Psoas muscle (tissue), 8 donors: ENCODE results near the gene P4HB. TPM values are rescaled to one million over a fixed set of nuclear protein-coding genes. Genes with fewer than 3 reads are reported as not detected.

ENCODE experiments used
- ATAC-seq, 4 donors: fragments of 200-7000 bp; cut with Tn5 transposase; one replicate each; pipeline ENCODE4 v1.9.1; 2020; ENCODE audit warnings: moderate library complexity in 3 of 4, mild to moderate bottlenecking in 2 of 4
- DNase-seq, 2 donors: peaks; one replicate each; pipeline ENCODE4 v3.0.0-alpha.2; 2020
- H3K27ac ChIP-seq: fragments of 200-600 bp; one replicate; pipeline ENCODE4 v1.8.0; 2022
- H3K27me3 ChIP-seq, 3 donors: fragments of 200-600 bp in 1 of 3; one replicate each; pipeline versions ENCODE4 v1.6.1 to v1.8.0; 2013 to 2022; ENCODE audit warnings: low read length in 2 of 3, mild to moderate bottlenecking in 2 of 3, moderate library complexity in 1 of 3; ENCODE audit not compliant: insufficient read depth in 3 of 3
- H3K36me3 ChIP-seq, 2 donors: fragments of 200-600 bp in 1 of 2; one replicate each; pipeline versions ENCODE4 v1.6.1 to v1.8.0; 2013 to 2022; ENCODE audit warnings: low read depth in 1 of 2, mild to moderate bottlenecking in 1 of 2, moderate library complexity in 1 of 2; ENCODE audit not compliant: insufficient read depth in 1 of 2
- H3K4me1 ChIP-seq: fragments of 200-600 bp; one replicate; pipeline ENCODE4 v1.8.0; 2022
- H3K4me3 ChIP-seq: fragments of 200-600 bp; one replicate; pipeline ENCODE4 v1.8.0; 2022; ENCODE audit warnings: mild to moderate bottlenecking
- H3K9me3 ChIP-seq: fragments of 200-600 bp; one replicate; pipeline ENCODE4 v1.8.0; 2022
- CTCF ChIP-seq: fragments of 200-600 bp; IDR thresholded peaks from one replicate; pipeline ENCODE4 v1.8.0; 2022; ENCODE audit warnings: antibody characterized with exemption
- WGBS, 3 donors: extraction: QIAGEN DNeasy Blood & Tissue Kit; methylation state at CpG; one replicate each; pipeline versions ENCODE4 v1.1.6 to v1.1.7; 2013; 5-methylcytosine and 5-hydroxymethylcytosine counted together
- intact Hi-C, 2 donors: fragments of 100-400 bp; cut with DNase I; formaldehyde crosslinking; loops; one replicate each; pipeline versions ENCODE4 v1.11.0 to v1.14.2; 2022
- polyA plus RNA-seq, 3 donors: library from polyadenylated mRNA; stranded (reverse); fragments of 200-250 nt; gene quantifications; one replicate each; pipeline ENCODE4 v1.2.3, GENCODE V29; 2013
- total RNA-seq, 4 donors: library from RNA; stranded (reverse); fragmentation: NEBNext Ultra II Directional in 2 of 4; extraction: Animal tissue kit (Norgen Biotek cat#: 25700) in 2 of 4; gene quantifications; one replicate each; pipeline versions ENCODE4 v1.2.1 to v1.2.4, GENCODE V29; 2021 to 2023
- donor health status: healthy with polysubstance abuse.
- donor health status: DM: no; HTN: no; CAD: no; lungs with moderate emphysema.
- donor health status: Bipolar disorder and iron deficiency.
- donor health status: healthy.
- donor health status: DM: yes; HTN: yes; CAD: no.
- donor health status: DM: no; HTN: no; CAD: no.
- donor health status: DM: no; HTN: no; CAD: no.
- donor health status: DM: yes; HTN: yes; CAD: no.

P4HB gene
- total and polyA plus RNA-seq, 7 donors: 236 to 384 (median 267) TPM

GRCh38 chr17:81837641-81838040, 22.7 kb downstream of the P4HB start:
- peak; percentile 61 to 86 for DNase-seq
- peak overlapping the region; percentile 98 for H3K27ac ChIP-seq
- no peak overlapping the region for H3K4me3 ChIP-seq
- intact Hi-C loops: no loop called here
- peaks cover 0 to 9% of the 10 kb centered on the region in 2 donors for H3K36me3 ChIP-seq
- no peaks in the 10 kb centered on the region for H3K27me3 ChIP-seq
- peaks cover 60% of the 10 kb centered on the region for H3K4me1 ChIP-seq
- H3K9me3 ChIP-seq: no peaks in the 10 kb centered on the region
- TF ChIP-seq CTCF: no peak
- WGBS, 3 donors: 30 to 62% (median 34%) methylated on average over 9 of the region's 9 CpGs
- peak; percentile 31 to 50 (median 40) for ATAC-seq

GRCh38 chr17:81834831-81835267, 25.5 kb downstream of the P4HB start, which contains the start of gene PPP1R27:
Gene PPP1R27 (minus strand): TSS chr17:81835050. CDS start chr17:81834953, 97 bp downstream.
- H3K27me3 ChIP-seq: no peaks in the 10 kb centered on the region
- peak within 1 kb of the TSS; percentile 72 for H3K4me3 ChIP-seq
- peaks cover 38% of the 10 kb centered on the region for H3K4me1 ChIP-seq
- peak within 1 kb of the TSS; percentile 98 for H3K27ac ChIP-seq
- no peaks in the 10 kb centered on the region for H3K9me3 ChIP-seq
- DNase-seq (peak; percentile 90 to 97), ATAC-seq (peak; percentile 52 to 69 (median 66))
- no peak for TF ChIP-seq CTCF
- intact Hi-C loops: loop anchor here in 1 of 2 donors (2.0 kb wide), 1 partner anchor 26 kb away; the partner anchor contains the start of gene P4HB
- peaks cover 0 to 9% of the 10 kb centered on the region in 2 donors for H3K36me3 ChIP-seq
- WGBS, 3 donors: 30 to 59% (median 30%) methylated on average over 26 of the region's 26 CpGs

GRCh38 chr17:81833921-81834830, 26.2 kb downstream of the P4HB start:
- TF ChIP-seq CTCF: no peak
- H3K36me3 ChIP-seq: peaks cover 0 to 9% of the 10 kb centered on the region in 2 donors
- intact Hi-C loops: loop anchor here in 1 of 2 donors (2.0 kb wide), 1 partner anchor 27 kb away; the partner anchor contains the start of gene P4HB
- DNase-seq: peak in 1 of 2 donors; percentile 75
- H3K27me3 ChIP-seq: no peaks in the 10 kb centered on the region
- 33 to 47% (median 36%) methylated on average over 31 of the region's 31 CpGs for WGBS, 3 donors
- H3K27ac ChIP-seq: peak overlapping the region; percentile 98
- H3K4me3 ChIP-seq: peak overlapping the region; percentile 72
- H3K4me1 ChIP-seq: peaks cover 31% of the 10 kb centered on the region
- no peaks in the 10 kb centered on the region for H3K9me3 ChIP-seq
- ATAC-seq: peak; percentile 2 to 18 (median 8)

GRCh38 chr17:81833160-81833920, 27.0 kb downstream of the P4HB start, which contains the start of gene MCRIP1:
Gene MCRIP1 (minus strand): TSS chr17:81833291. CDS start chr17:81824506, 8,785 bp downstream.
- peaks cover 24% of the 10 kb centered on the region for H3K4me1 ChIP-seq
- intact Hi-C loops: no loop called here
- peak; percentile 14 to 48 (median 28) for ATAC-seq

More at GRCh38 chr17:81833160-81833920, 27.0 kb downstream of the P4HB start, which contains the start of gene MCRIP1:
- Histone ChIP-seq H3K27ac (peak within 1 kb of the TSS; percentile 98), H3K9me3 (no peaks in the 10 kb centered on the region), H3K36me3 (peaks cover 0 to 9% of the 10 kb centered on the region in 2 donors), H3K27me3 (no peaks in the 10 kb centered on the region), H3K4me3 (peak within 1 kb of the TSS; percentile 85)
- WGBS, 3 donors: 2 to 3% (median 2%) methylated on average over 51 to 60 of the region's 76 CpGs
- DNase-seq: peak; percentile 96 to 98
- no peak for TF ChIP-seq CTCF
